ENCODE data around the gene AKAP3.
A peak's percentile ranks its signal among the peaks of the same experiment; 100 is the strongest.

AKAP3 gene

GRCh38 chr12:4591180-4591687 lies 57.6 kb downstream of the AKAP3 start:
- no peak for DNase-seq

GRCh38 chr12:4589941-4590340 lies 58.9 kb downstream of the AKAP3 start:
- DNase-seq: no peak

- no peak for DNase-seq
Observed at GRCh38 chr12:4588916-4589315, 59.9 kb downstream of the AKAP3 start.

- no peak for DNase-seq
Observed at GRCh38 chr12:4587108-4587507, 61.7 kb downstream of the AKAP3 start.

- DNase-seq: no peak
Observed at GRCh38 chr12:4586500-4586899, 62.4 kb downstream of the AKAP3 start.

- DNase-seq: no peak
Observed at GRCh38 chr12:4584896-4585295, 64.0 kb downstream of the AKAP3 start.

GRCh38 chr12:4584281-4584680 lies 64.6 kb downstream of the AKAP3 start:
- no peak for DNase-seq

GRCh38 chr12:4580281-4580688 lies 68.6 kb downstream of the AKAP3 start:
- DNase-seq: no peak

- peak; percentile 6 to 19 for DNase-seq
Observed at GRCh38 chr12:4579305-4580102, 69.3 kb downstream of the AKAP3 start.

GRCh38 chr12:4572680-4573079 lies 76.2 kb downstream of the AKAP3 start:
- DNase-seq: no peak

- DNase-seq: no peak
Observed at GRCh38 chr12:4569261-4569660, 79.6 kb downstream of the AKAP3 start.

GRCh38 chr12:4567073-4567881 lies 81.6 kb downstream of the AKAP3 start:
- peak; percentile 32 to 52 for DNase-seq

- no peak for DNase-seq
Observed at GRCh38 chr12:4566474-4566873, 82.4 kb downstream of the AKAP3 start.
